ENCODE results near the gene MBD2.

MBD2 gene

DNA sequence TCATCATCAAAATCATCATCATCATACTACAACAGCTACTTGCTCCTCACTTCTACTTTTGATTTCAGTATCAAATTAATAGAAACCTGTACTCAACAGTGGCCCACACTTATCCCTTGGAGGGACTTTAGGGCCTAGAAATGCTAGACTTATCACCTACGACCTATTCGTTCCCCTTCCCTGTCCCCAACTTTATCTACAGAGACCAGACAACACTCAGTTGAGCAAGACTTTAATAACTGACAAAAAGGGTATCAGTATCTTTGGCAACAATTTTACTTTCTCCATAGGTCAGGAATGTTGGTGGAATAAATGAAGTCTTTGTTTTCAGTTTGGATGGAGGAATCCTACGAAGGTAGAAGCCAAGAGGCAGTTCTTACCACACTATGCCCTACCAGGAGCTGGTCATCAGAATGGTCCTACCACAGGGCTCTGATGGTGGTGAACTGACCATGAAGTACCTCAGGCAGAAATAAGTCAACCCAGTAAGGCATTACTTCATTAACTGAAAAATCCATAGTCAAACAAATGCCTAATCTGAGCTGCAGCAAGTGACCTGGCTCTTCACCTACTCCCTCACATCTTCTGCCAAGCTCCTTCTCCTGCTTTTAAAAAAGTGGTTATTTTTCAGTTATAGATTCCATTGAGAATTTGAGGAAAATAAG is 26.6 kb downstream of the MBD2 start:
- no peak for DNase-seq

DNA sequence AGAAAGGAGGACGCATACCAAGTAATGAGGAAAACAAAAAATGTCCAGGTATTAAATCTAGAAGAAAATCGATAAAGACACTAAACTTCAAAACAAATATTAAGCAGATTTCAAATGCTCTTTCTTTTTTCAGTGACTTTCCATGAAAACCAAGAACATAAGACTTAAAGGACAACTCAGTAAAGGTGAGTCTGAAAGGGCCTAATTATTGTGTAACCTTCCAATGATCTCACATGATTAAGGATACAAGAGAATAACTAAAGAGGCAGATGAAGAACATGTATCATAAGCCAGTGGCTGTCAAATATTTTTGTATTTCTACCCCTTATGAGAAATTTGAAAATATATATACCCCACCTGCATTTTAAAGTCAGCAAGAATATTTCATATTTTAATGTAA is 30.7 kb downstream of the MBD2 start:
- no peak for DNase-seq

DNA sequence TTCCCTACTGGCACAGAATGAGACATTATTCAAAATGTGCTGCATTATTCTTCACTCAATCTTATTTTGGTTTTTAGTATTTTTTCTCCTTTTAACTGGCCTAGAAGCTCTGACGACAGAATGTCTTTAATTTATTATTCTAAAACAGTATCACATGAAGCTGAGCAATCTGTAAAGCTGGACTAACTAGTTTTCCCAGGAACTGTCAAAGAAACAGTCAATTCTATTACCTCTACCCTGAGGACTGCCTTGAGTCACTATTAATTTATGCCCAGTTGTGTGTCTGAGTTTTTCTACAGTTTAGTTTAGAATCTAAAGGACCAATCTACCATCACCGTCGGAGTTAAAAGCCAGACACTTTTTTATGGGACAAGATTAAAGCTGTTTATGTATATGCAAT is 31.6 kb downstream of the MBD2 start:
- no peak for DNase-seq

DNA sequence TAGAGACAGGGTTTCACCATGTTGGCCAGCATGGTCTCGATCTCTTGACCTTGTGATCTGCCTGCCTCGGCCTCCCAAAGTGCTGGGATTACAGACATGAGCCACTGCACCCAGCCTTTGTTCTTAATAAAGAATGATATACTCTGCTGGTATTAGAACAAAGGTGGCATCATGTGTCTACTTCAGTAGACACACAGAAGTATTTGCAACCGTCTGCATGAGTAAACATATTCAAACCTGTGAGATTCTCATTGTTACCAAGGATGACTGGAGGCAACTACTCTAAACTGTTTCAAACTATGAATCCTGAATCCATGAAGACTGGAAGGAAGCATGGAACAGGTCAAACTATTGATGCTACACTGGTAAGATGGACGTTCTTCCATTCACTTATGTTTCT is 32.1 kb downstream of the MBD2 start:
- DNase-seq, result no peak

DNA sequence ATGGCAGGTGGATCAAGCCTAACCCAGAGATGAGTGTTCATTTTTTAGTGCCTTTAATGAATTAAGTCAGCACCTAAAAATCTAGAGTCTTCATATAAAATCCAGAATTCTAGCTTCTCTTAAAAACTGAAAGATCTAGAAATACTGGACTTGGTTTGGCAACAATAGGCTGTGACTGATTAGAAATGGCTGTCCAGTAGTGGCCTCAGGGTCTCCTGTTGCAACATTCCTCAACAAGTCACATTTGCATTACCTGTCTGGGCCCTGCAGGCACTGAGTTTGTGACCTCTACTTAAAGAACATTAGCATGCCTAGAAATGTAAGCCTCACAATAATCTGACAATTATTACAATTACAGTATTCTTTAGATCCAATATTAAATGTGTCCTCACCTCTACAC is 33.1 kb downstream of the MBD2 start:
- no peak for DNase-seq

DNA sequence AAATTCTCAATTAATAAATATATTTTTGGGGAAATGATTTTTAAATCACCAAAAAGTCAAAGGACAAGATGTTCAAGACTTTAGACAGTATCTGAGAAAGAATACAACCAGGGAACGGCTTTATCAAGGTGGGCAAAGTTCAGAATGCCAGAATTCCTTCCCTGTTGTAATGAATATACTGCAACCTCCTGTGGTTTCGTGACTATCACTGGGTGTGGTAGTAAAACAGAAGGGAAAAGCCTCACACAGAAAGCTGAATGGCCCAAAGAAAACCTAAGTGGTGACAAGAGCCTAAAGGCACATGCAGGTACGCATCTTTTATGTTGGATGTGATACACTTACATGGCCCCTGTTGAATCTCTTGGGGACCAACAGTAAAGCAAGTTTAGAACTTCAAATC is 37.1 kb downstream of the MBD2 start:
- DNase-seq, result no peak

DNA sequence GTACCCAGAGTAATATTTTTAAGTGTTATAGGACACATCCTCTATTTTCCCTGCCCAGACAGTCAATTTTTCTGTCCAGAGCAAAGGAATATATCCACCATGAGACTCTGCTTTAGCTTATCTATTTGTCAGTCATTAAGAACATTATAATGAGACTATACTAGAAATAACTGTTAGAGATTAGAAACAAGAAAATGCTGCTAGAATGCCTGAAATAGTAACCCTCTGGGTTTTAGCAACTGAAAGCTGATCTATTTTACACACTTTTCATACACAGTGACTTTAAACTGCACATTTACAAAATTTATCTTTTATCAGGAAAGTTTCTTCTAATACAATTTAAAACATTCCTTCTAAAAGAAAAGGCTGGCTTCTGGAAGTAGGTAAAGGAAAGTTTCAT is 39.6 kb downstream of the MBD2 start:
- no peak for DNase-seq

DNA sequence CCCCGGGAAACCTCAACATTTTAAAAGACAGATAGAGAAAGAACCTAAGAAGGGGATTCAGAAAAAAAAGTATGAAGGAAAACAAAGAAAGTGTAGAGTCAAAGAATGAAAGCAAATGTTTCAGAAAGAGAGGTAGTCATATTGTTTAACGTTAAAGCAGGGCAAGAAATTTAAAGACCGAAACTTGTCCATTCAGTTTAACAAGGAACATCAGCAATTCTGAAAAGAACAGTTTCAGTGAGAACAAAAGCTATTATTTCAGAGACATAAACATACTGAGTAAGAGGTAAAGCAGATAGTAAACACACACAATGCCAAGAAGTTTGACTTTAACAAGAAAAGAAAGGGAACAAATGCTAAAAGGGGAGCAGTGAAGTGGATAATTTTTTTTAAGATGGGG is 41.1 kb downstream of the MBD2 start:
- no peak for DNase-seq

DNA sequence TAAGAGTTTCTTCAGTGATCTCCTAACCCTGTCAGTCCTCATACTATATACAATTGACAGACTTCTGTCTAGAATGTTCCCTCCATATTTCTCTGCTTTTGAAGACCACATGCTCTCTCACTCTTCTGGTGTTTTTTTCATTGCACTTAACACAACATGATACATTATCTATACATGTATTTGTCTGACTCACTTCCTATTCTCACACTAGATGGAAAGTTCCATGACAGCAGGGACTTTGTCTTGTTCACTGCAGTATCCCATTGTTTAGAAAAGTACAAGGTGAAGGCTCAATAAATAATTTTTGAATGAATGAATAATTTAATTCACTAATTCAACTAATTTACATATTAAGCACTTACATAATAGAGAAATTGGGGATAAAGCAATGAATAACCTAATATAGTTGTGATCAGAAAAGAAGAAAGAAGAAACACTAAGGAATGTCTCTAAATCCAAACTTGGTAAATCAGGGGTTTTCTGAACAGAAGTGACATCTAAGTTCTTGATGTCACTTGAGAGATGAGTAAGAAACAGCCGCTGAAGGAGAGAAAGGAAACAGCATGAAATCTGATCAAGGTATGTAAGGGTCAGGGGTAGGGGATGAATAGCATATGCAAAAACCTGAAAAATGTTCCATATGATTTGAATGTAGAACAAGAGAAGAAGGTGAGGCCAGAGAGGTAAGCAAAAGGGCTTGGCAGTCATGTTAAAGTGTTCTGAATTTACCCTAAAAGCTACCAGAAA is 42.4 kb downstream of the MBD2 start:
- DNase-seq, result no peak

DNA sequence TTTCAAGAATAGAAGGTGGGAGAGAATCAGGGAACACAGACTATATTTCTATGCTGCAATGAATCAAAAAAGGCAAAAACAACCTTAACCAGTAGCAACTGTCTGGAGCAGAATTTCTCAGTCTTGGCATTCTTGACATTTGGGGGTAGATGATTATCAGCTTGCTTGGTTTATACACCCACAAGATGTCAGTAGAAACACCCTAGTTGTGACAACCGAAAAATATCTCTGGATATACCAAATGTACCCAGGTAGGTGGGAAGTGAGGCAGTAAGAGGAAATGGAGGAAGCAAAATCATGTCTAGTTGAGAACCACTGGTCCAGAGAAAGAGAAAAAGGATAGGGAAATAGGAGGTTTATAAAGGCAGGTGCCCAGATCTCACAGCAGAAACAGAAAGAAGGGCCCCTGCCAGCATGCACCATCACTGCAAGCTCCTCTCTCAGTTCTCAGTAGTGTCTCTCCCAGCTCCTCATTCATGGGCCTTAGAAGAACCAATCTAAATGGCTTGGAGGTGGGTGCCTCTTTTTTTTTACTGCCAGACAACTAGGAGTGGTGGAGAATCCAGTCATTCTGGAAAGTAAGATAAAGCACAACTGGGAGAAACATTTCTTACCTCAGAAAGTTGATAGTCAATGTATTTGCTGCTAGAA is 50.4 kb downstream of the MBD2 start:
- no peak for DNase-seq

DNA sequence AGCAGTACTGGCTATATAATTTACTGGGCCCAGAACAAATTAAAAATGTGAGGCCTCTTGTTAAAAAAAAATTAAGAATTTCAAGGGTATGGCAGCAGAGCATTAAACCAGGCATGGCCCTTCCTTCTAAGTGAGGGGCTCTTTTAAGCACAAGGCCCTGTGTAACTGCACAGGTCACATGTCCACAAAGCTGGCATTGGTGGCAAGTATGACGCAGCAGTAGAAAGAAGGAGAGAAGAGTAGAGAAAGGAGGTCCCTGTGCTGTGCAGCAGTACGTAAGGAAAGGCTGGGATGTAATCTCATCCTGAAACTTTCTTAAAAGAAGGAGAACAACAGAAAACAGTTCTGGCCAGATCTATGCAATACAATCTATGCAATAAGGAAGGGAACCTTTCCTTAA is 51.2 kb downstream of the MBD2 start:
- DNase-seq, result no peak

DNA sequence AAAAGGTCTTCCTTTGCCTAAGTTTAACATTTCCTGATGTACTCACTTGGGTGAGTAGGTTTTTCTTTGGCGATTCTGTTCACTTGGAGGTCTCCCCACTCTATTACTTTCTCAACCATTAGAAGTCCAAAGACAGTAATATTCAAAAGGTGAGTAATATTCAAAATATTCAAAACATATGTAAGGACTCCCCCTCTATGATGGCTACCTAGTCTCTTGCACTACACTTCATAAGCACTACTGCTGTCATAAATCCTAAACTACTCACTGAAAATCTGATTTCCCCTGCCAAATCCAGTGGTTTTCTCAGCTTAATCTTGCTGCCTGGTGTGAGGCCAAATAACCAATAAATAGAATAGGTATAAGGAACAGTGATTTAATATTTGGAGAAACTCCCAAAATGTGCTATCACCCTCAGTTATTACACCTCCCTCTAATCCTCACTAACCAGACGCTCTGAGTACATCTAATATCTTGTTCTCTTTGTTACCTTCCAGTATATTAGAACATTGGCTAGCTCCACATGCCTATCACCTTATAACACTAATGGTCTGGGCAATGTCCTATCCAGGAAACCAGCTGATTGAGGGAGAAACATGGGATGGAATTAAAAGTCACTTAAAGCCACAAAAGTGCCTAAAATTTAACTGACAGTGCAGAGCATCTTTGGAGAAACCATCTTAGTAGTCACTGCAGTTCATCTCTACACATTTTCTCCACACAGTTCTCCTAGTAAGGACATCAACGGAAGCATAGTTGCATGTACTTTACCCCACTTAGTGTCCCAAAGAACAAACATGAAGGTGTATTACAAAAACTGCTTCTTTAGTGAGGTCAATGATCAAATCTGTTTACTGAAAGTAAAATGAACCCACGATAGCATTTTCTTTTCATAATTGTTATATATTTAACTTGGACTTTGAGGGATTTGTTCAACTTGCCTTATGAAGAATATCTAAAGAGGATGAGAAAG is 54.8 kb downstream of the MBD2 start:
- DNase-seq, result no peak

DNA sequence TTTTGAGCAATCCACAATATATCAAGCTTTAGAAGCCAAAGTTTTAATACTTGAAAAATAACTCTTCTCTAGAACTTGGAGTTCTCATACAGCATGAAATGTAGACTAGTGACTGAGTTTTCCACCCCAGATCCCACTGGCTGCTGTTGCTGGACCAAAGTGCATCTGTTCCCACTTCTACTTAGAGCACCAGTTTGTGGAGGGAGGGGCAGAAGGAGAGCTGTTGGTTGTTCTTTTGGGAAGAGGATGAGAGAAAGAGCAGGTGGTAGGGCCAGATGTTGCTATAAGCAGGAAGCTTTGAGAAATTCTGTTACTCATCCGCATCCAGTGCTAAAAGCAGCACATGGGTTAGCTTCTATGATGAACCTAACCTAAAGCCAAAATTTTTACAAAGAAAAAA is 59.0 kb downstream of the MBD2 start:
- no peak for DNase-seq

DNA sequence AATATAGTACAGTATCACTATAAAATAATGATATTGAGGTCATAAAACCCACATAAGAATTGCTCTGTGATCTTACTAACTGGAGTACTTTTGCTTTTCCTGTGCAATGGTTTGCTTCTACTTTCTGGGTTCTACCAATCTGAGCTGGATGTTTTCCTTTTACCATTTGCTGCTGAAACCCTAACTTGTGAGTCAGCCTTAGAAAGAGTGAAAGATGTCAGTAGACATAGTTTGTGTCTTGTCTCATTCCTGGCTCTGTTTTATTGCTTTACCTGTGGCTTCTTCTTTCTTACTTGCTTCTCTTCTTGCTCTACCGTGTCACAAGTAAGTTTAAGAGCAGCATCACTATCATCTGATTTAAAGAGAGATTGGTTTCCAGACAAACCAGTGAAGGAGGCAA is 61.0 kb downstream of the MBD2 start:
- no peak for DNase-seq

DNA sequence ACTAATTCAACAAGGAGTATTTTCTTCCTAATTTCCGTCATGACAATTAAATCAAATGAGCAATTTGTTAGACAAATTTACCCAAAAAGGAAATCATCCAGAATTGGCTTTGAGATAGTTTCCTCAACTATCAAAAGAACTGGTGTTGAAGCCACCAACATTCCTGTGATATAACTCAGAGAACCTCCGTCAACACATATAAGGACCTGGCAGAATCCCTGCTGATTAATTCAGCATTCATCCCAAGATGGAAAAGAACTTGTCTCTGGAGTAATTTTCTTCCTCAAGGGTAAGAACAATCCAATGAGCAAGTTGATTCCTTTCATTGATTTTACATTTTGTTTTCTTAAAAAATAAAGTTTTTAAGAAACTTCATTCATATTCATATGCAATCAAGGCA is 62.0 kb downstream of the MBD2 start:
- DNase-seq, result no peak

DNA sequence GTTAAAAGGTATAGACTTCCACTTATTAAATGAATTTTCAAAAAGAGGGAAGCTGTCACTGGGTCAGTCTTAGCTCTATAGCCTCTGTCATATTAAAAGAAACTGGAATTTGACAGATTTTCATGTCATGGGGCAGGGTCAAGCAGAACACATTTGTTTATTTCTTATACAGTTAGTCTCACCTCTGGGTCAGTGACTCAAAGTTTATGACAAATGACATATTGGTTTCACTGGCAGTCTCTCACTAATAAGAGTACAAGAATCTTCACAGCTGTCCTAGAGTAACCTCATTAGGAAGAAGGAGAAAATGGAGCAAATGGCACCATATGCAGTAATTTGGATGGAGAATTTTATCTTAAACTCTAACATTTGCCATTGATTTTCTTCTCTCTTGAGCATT is 63.2 kb downstream of the MBD2 start:
- no peak for DNase-seq

DNA sequence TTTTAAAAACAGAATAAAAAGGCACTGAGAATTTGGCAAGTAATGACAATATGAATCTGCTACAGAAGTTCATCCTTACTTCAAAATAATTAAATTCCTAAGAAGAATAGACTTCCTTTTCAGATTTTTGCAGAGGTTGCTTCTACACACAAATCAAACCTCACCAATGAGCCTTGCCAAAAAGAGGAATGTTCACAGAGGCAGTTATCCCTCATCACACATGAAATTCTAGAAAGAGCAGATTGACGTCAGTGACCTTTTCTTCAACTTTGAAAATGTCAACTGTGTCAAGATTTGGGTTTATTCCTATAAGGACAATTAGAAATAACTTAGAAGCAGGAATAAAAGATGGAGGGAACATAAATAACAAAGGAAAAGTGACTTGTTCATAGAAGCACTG is 64.6 kb downstream of the MBD2 start:
- no peak for DNase-seq

DNA sequence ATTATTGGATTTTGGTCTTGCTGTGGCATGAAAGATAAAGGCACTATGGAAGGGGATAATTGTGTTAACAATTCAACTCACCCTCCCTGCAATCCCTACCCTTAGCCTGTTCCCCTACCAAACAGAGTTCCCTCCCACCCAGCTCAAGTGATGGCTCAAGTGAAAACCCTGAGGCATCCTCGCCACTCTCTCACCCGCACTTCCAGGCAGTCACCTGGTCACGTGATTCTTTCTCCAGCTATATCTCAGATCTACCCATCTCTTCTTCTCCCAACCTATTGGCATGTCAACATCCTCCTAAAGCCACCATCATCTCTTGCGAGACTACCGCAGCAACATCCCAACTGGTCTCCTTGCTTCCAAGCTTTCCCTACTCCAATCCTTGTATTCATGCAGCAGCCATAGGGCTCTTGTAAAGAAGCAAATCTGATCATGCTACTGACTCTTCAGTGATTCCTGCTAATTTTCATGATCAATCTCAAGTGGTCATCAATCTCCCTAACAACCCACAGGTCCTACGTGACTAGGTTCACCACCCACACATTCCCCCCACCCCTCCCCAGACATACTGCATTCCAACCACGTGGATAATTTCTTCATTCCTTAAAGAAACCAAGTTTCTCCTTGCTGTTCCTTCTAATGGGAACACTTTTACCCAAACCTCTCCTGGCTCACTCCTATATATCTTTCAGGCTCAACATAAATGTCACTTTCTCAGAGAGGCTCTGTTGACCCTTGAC is 66.7 kb downstream of the MBD2 start:
- no peak for DNase-seq

DNA sequence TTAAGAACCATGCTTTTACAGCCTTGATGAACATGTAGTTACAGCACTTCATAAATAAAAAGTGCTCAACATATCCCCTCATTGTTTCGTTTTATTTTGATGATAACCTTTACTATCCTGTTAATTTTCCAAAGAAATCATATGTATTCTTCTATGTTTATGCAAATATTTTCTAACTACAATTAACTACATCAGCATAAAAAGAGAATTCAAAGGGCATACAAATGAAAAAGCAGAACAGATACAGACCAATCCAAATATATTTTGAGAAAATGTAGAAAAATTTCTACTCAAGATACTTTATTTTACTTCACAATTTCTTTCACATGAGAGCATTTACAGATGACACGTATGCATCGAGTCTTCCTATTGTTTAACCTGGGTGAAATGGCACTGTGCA is 69.1 kb downstream of the MBD2 start:
- DNase-seq, result no peak

DNA sequence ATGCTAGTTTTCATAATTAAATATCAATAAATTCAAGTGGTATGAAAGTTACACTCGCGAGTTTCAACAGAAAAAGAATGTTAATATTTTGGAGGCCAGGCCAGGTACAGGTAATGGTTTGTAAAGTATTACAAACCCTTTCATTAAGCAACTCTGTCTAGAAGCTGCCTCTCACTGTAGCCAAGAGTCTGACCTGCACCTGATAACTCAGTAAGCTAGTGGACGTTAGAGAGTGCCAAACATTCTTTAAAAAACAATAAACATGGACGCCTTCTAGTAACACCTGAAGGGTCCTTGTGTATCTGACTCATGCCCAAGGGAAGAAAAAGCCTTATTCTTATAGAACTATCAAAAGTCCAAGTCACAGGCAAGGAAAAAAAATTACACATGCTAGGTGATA is 70.2 kb downstream of the MBD2 start:
- no peak for DNase-seq

DNA sequence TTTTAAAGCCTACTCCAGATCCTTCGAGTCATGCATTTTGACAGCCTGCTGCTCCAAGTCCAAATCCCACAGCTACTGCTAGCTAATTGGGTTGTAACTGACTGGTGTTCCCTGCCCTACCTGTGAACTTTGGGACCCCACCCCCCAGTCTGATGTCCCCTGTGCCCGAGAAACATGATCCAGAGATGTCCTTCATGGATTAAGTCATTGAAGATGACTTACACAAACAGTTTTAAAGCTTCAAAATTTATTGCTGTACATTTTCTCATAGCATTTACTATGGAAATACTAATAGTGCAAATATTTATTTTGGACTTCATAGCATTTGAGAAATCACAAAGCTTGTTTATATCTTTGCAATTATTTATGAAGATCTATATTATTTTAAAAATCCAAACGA is 73.1 kb downstream of the MBD2 start:
- no peak for DNase-seq

DNA sequence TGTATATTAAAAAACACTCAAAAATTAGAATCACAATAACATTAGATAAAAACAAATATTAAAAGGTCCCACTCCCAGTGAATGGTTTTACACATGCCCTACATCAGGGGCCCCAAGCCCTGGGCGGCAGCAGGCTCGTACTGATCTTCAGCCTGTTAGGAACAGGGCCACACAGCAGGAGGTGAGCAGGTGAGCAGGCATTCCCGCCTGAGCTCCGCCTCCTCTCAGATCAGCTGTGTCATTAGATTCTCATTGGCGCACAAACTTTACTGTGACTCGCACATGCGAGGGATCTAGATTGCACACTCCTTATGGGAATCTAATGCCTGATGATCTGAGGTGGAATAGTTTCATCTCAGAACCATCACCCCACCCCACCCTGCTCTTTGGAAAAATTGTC is 74.2 kb downstream of the MBD2 start:
- no peak for DNase-seq

Data from right kidney (tissue), 1 donor.